ENCODE data around the gene CATSPERZ.
"Not testable (repeated sequence)": the region's sequence is repeated elsewhere in the genome, so short reads cannot be mapped to it uniquely, and the experiment has no call there.

The CATSPERZ gene

DNA sequence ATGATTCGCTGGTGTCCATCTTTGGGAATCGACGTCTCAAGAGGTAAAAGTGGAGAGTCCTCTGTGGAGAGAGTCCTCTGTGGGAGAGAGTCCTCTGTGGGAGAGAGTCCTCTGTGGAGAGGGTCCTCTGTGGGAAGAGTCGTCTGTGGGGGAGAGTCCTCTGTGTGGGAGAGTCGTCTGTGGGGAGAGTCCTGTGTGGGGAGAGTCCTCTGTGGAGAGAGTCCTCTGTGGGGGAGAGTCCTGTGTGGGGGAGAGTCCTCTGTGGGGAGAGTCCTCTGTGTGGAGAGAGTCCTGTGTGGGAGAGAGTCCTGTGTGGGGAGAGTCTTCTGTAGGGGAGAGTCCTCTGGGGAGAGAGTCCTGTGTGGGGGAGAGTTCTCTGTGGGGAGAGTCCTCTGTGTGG, 20.9 kb downstream of the CATSPERZ start:
- no peak for DNase-seq

DNA sequence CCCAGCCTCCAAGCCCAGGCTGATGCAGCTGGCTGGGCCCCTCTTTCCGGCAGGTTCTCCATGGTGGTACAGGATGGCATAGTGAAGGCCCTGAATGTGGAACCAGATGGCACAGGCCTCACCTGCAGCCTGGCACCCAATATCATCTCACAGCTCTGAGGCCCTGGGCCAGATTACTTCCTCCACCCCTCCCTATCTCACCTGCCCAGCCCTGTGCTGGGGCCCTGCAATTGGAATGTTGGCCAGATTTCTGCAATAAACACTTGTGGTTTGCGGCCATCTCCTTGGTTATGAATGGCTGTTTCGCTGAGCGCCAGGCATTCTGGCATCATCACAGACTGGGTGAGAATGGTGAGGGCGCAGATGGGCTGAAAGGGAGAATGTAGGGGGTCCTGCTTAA, 21.4 kb downstream of the CATSPERZ start:
- no peak for DNase-seq

DNA sequence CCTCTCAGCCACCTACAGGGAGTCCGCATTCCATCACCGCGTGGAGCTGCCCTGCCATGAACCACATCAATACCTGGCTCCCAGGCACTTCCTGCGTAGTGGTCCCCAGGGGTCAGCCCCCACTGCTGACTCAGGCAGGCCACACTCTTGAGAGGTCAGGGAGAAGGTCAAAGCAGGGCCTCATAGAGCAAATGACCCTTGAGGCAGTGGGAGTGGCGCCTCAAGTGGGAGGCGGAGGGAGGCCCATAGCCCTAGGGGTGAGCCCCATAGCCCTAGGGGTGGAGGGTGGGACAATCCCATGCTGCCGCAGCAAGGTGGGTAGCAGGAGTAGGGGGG, 22.7 kb downstream of the CATSPERZ start:
- DNase-seq: no peak

- no peak for DNase-seq
Observed at GRCh38 chr11:64323373-64323772, 23.2 kb downstream of the CATSPERZ start.

DNA sequence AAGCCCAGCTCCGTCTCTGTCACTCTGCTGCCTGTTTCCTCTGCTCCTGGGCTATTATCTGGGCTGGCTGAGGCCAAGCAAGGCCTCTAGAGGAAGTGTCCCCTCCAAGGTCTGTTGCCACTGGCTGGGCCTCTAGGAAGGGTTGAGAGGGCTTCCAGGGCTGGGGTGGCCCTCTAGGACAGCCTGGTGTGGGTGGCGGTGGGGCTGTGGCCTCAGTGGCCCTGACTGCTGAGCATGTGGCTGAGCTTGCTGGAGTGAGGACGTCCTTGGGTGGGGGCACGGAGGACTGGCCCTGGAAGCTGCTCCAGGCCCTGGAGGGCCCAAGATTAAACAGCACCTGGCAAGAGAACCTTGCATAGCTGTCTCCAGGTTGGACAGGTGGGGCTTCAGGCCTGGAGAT, 23.8 kb downstream of the CATSPERZ start:
- DNase-seq: not testable (repeated sequence)

- DNase-seq: no peak
Observed at GRCh38 chr11:64324692-64325469, 24.7 kb downstream of the CATSPERZ start.

- DNase-seq: no peak
Observed at GRCh38 chr11:64327375-64327774, 27.2 kb downstream of the CATSPERZ start.

- no peak for DNase-seq
Observed at GRCh38 chr11:64327993-64328392, 27.8 kb downstream of the CATSPERZ start.

GRCh38 chr11:64330888-64331287, 30.7 kb downstream of the CATSPERZ start:
- DNase-seq: no peak

DNA sequence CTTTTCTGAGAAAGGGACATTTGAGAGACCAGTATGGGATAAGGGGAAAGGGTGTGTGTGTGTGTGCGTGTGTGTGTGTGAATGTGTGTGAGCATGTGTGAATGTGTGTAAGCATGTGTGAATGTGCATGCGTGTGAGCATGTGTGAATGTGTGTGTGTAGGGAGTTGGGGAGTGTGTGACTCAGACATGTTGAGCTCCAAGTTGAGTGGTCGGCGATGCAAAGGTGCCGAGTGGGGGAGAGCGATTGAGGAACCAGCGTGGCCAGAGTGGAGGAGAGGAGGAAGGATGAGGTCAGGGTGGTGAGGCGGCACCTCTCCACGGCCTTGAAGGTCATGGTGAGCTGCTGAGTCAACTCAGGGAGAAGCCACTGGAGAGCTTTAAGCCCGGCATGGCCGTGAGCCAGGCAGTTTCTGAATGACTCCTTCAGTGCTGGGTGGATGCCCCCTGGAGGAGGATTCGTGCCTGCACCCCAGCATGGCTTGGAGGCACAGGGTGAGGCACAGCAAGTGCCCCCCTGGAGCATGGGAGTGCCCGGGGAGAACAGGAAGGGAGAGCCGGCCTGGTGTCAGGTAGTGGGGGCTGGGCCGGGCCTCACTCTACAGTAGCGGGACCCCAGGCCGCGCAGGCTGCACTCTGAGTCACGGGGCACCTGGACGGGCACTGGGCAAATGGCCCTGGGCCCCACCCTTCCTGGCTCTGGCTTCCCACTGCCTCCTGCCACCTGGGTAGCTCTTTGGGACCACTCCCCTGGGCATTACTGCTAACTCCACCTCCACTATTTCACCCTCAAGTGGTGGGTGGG, 31.6 kb downstream of the CATSPERZ start:
- DNase-seq: peak; percentile 95

DNA sequence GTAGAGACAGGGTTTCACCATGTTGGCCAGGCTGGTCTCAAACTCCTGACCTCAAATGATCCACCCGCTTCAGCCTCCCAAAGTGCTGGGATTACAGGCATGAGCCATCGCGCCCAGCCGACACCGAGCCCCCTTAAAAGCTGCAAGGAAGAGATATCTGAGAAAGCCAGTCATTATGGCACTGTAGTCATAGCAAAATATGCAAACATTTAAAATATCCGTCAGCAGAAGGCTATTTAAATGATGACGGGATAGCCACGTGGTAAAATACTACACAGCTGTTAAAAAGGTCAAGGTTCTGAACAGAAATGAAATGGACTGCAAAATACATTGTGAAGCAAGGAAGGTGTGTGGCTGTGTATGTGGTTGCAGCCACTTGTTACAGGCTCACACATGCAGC, 33.4 kb downstream of the CATSPERZ start:
- DNase-seq: no peak

DNA sequence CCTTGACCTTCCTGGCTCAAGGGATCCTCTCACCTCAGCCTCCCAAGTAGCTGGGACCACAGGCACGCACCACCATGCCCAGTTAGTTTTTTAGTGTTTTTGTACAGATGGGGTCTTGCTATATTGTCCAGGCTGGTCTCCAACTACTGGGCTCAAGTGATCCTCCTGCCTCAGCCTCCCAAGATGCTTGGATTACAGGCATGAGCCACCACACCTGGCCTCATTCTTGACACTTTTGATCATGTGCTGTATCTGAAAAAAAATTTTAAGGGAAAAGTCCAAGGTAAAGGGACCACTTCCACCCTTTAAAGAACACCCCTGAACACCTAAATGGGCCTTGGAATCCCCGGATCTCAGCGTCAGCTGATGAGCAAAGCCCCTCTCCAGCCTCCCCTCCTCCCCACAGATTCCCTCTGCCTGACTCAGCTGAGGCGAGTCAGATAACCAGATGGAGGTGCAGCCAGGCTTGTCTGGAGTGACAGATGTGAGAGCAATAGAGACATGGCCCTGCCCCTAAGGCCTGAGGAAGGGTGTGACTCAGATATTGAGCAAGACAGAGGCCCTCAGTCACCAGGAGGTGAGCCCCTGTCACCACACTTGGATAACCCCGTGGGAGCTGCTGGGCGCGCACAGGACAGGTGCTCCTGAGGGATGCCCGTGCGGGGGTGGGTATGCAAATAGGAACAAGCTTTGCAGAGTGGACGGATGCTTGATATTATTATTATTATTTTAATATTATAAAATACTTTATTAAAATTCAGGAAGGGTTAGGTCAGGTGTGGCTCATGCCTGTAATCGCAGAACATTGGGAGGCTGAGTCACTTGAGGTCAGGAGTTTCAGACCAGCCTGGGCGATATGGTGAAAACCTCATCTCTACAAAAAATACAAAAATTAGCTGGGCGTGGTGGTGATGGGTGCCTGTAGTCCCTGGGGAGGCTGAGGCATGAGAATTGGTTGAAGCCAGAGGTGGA, 34.9 kb downstream of the CATSPERZ start:
- peak; percentile 79 for DNase-seq

GRCh38 chr11:64337538-64338249, 37.5 kb downstream of the CATSPERZ start:
- DNase-seq: no peak

GRCh38 chr11:64338716-64339115, 38.6 kb downstream of the CATSPERZ start:
- DNase-seq: no peak

GRCh38 chr11:64339286-64339685, 39.1 kb downstream of the CATSPERZ start:
- DNase-seq: peak; percentile 48

DNA sequence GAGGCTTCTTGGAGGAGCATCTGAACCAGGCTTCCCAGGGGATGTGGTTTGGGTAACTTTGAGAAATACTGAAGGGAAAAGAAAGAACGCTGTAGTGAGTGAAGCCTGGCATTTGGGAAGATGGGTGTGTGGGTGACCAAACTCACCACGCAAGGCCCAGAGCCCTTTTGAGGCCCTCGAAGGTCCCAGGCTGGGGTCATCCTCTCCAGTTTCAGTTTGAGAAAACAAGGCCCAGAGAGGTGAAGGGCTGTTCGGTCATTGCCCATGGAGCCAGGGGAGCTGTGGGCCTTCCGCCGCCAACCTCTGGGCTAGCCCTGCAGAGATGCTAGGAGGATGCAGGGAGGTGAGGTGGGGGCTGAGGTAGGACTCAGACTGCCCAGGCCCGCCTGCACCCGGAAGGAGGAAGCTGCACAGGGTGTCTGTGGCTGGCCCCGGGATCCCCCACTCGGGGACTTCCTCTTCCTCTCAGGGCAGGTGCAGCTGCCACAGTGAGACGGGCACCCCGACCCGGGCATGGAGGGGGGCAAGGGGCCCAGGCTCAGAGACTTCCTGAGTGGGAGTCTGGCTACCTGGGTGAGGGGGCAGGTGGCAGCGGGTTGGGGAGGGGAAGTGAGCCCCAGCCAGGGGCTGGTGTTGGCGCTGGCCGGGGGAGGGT, 39.7 kb downstream of the CATSPERZ start, which contains the start of gene CCDC88B:
CCDC88B (plus strand) TSS at position 451 of the 655 bp plus-strand sequence; CDS start at position 514, 63 bp downstream.
- peak; percentile 51 for DNase-seq

GRCh38 chr11:64340671-64341335, 40.6 kb downstream of the CATSPERZ start:
- peak; percentile 42 for DNase-seq

DNA sequence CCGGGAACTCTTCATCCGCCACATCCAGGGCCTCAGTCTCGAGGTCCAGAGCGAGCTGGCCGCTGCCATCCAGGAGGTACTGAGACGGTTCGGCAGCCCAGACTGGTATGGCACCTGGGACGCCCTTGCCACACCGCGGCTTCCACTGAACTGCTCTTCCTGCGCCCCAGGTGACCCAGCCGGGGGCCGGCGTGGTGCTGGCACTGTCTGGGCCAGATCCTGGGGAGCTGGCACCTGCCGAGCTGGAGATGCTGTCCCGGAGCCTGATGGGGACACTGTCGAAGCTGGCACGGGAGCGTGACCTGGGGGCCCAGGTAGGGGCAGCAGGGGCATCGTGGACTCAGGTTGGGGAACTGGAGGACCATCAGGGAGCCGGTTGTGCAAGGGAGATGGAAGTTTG, 41.3 kb downstream of the CATSPERZ start:
- DNase-seq: no peak

DNA sequence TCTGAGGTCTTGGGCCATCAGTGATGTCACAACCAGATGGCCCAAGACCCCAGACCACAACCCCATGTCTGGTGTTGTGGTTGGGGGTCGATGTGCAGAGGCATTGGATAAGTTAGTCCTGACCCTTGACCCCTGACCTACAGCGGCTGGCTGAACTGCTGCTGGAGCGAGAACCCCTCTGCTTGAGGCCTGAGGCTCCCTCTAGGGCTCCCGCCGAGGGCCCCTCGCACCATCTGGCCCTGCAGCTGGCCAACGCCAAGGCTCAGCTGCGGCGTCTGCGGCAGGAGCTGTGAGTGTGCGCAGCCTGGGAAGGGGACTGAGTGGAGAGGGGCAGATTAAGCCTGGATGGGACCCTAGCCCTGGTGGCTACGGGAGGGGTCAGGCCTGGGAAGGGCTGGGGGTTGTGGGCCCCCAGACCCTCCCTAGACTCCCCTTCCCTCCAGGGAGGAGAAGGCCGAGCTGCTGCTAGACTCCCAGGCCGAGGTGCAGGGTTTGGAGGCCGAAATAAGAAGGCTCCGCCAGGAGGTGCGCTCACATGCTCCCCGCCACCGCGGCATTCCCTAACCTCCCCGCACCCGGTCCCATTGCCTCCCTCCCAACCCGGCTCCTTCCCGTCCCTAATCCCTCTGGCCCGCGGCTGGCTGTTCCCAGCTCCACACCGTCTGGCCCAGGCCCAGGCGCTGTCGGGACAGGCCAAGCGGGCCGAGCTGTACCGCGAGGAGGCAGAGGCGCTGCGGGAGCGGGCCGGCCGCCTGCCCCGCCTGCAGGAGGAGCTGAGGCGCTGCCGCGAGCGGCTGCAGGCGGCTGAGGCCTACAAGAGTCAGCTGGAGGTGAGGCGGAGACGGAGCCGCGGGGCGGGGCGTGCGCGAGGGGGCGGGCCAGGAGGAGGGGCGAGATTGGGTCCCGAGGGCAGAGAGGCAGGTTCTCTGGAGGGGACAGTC, 42.0 kb downstream of the CATSPERZ start:
- DNase-seq: peak; percentile 93
